PC-9 (cell line): ENCODE data around the gene MORF4L1. TPM values are rescaled to one million over a fixed set of nuclear protein-coding genes. Genes with fewer than 3 reads are reported as not detected.

ENCODE experiments used
- BruUV-seq: library from RNA; stranded (reverse); fragments of 400-500 nt; replicated peaks from 2 replicates; lab custom pipeline; 2021; lab: Mats Ljungman, UMichigan
- CTCF ChIA-PET: fragments of 300-600 bp; sonication (Branson Sonifier 250); formaldehyde crosslinking; loops from one replicate; lab custom pipeline; 2022; ENCODE audit warnings: antibody characterized with exemption; lab: Charles Lee
- POLR2A ChIA-PET: fragments of 300-600 bp; sonication (Branson Sonifier 250); formaldehyde crosslinking; loops from one replicate; lab custom pipeline; 2022; ENCODE audit warnings: antibody characterized with exemption; ENCODE audit not compliant: unreplicated experiment; lab: Charles Lee
- DNase-seq, 2 experiments: peaks; one replicate each; pipeline versions ENCODE4 v3.0.0 to v3.0.0-alpha.2; 2015 to 2022; ENCODE audit warnings: mixed read lengths in 1 of 2
- H2AFZ ChIP-seq: fragments of 200-600 bp; sonication (generic); 2 replicates; pipeline ENCODE4 v1.8.1; 2017; ENCODE audit warnings: antibody characterized with exemption
- H3F3A ChIP-seq: fragments of 200-600 bp; sonication (generic); 2 replicates; pipeline ENCODE4 v1.8.1; 2017; ENCODE audit warnings: antibody characterized with exemption, mild to moderate bottlenecking, low read depth; ENCODE audit not compliant: insufficient read depth
- H3K27ac ChIP-seq: fragments of 200-600 bp; sonication (generic); 2 replicates; pipeline ENCODE4 v1.6.1; 2016; ENCODE audit warnings: mixed run types
- H3K27me3 ChIP-seq: fragments of 200-600 bp; sonication (generic); 2 replicates; pipeline ENCODE4 v1.6.1; 2016; ENCODE audit warnings: low read depth, mixed run types; ENCODE audit not compliant: insufficient read depth
- H3K36me3 ChIP-seq: fragments of 200-600 bp; sonication (generic); 2 replicates; pipeline ENCODE4 v1.6.1; 2016; ENCODE audit warnings: low read depth, mixed run types
- H3K4me1 ChIP-seq: fragments of 200-600 bp; sonication (generic); replicated peaks from 2 replicates; pipeline ENCODE4 v1.6.1; 2016; ENCODE audit warnings: mixed run types; ENCODE audit not compliant: insufficient read depth
- H3K4me2 ChIP-seq: fragments of 200-600 bp; sonication (generic); 2 replicates; pipeline ENCODE4 v1.6.1; 2017; ENCODE audit warnings: mixed run types
- H3K4me3 ChIP-seq: fragments of 200-600 bp; sonication (generic); 2 replicates; pipeline ENCODE4 v1.6.1; 2016; ENCODE audit warnings: mixed run types
- H3K79me2 ChIP-seq: fragments of 200-600 bp; sonication (generic); 2 replicates; pipeline ENCODE4 v1.6.1; 2017; ENCODE audit warnings: low read depth, mixed run types
- H3K9me2 ChIP-seq: fragments of 200-600 bp; sonication (generic); 2 replicates; pipeline ENCODE4 v1.8.1; 2017; ENCODE audit warnings: mild to moderate bottlenecking; ENCODE audit not compliant: insufficient read depth
- H3K9me3 ChIP-seq: fragments of 200-600 bp; sonication (generic); 2 replicates; pipeline ENCODE4 v1.8.1; 2016; ENCODE audit warnings: low read depth; ENCODE audit not compliant: insufficient read depth
- H4K20me1 ChIP-seq: fragments of 200-600 bp; sonication (generic); 2 replicates; pipeline ENCODE4 v1.8.1; 2017; ENCODE audit not compliant: insufficient read depth
- EZH2 ChIP-seq: fragments of 200-600 bp; sonication (generic); IDR thresholded peaks from 2 replicates; pipeline ENCODE4 v1.8.0; 2017; ENCODE audit warnings: antibody characterized with exemption, low read depth
- intact Hi-C: fragments of 100-400 bp; cut with micrococcal nuclease; formaldehyde crosslinking; loops from one replicate; pipeline ENCODE4 v1.10.0; 2022; ENCODE audit not compliant: unreplicated experiment
- total RNA-seq: library from RNA; stranded (reverse); gene quantifications from 2 replicates; pipeline ENCODE4 v1.2.3, GENCODE V29; 2021
- TF ChIP-seq, protein P1 (sequence below): fragments of 200-600 bp; sonication (generic); conservative IDR thresholded peaks from 2 replicates; pipeline ENCODE4 v1.6.1; 2017; ENCODE audit warnings: mixed run types, antibody characterized with exemption, mild to moderate bottlenecking, moderate library complexity

Gene MORF4L1
- total RNA-seq, 1 experiment from 2014 or later = 282 TPM

DNA sequence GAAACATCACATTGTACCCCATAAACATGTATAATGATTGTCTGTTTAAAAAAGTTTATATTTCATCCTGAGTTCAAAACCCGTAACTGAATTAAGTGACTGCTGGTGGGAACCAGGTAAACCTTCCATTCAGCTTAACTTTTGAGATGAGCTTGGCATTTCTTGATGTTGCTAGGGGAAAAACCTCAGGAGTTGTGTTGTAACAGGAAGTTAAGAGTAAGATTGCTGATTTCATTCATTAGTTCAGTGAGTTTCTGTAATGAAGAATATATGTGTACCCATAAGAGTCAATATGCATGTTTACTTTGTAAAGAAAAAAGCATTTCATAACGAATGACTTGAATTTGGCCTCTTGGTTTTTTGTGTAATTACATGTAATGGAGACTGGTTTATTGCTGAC lies 39.6 kb downstream of the MORF4L1 start:
- Histone ChIP-seq H3K27me3 (no peaks in the 10 kb centered on the region), H3K36me3 (peaks cover 17% of the 10 kb centered on the region), H3K27ac (no peak overlapping the region), H2AFZ (no peak overlapping the region), H3K9me3 (no peaks in the 10 kb centered on the region), H3K4me1 (no peaks in the 10 kb centered on the region; the same call in 1 of the 2 replicates), H4K20me1 (no peaks in the 10 kb centered on the region), H3K79me2 (peaks cover 5% of the 10 kb centered on the region), H3K4me2 (no peak overlapping the region), H3K4me3 (no peak overlapping the region), H3K9me2 (no peaks in the 10 kb centered on the region), H3F3A (peaks cover 22% of the 10 kb centered on the region; the same call in 1 of the 2 replicates)
- ChIA-PET CTCF (interaction anchor here (0.6 kb wide), 1 partner anchor 199 kb away, joined by 3 read pairs; no protein-coding TSS in a partner anchor), POLR2A (no interaction called here)
- no peak for TF ChIP-seq EZH2
- TF ChIP-seq, protein P1, sequence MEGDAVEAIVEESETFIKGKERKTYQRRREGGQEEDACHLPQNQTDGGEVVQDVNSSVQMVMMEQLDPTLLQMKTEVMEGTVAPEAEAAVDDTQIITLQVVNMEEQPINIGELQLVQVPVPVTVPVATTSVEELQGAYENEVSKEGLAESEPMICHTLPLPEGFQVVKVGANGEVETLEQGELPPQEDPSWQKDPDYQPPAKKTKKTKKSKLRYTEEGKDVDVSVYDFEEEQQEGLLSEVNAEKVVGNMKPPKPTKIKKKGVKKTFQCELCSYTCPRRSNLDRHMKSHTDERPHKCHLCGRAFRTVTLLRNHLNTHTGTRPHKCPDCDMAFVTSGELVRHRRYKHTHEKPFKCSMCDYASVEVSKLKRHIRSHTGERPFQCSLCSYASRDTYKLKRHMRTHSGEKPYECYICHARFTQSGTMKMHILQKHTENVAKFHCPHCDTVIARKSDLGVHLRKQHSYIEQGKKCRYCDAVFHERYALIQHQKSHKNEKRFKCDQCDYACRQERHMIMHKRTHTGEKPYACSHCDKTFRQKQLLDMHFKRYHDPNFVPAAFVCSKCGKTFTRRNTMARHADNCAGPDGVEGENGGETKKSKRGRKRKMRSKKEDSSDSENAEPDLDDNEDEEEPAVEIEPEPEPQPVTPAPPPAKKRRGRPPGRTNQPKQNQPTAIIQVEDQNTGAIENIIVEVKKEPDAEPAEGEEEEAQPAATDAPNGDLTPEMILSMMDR = no peak
- BruUV-seq = no TSS peak
- no peak for DNase-seq
- intact Hi-C loops = loop anchor here (5.0 kb wide), 1 partner anchor 65 kb away; no protein-coding TSS in a partner anchor

DNA sequence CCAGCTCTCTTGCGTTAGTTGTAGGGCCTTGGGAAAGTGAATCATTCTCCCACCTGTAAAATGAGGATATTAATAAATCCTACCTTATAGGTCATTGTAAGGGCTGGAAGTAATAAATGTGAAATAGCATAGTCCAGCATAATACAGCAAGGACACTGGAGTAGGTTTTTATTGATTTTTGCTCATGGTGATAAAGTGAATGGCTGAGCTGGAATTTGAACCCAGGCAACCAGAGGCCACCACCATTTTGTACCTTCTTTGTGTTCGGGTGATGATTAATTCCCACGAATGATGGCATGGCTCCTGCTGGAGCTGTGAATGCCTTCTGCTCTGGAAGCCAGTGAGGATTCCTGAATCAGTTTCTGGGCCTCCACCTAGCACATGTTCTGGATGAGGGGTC lies 40.3 kb downstream of the MORF4L1 start:
- H3K9me3 ChIP-seq = no peaks in the 10 kb centered on the region
- peaks cover 15% of the 10 kb centered on the region for H3K36me3 ChIP-seq
- no peak overlapping the region for H3K4me3 ChIP-seq
- no peak for DNase-seq
- no peak overlapping the region for H3K4me2 ChIP-seq
- no TSS peak for BruUV-seq
- H2AFZ ChIP-seq = no peak overlapping the region
- no peaks in the 10 kb centered on the region for H3K27me3 ChIP-seq
- 0 out of 2 replicates have a peak, but pooled peaks cover 3% of the 10 kb centered on the region for H3K79me2 ChIP-seq
- no peaks in the 10 kb centered on the region for H4K20me1 ChIP-seq
- TF ChIP-seq EZH2 = no peak
- TF ChIP-seq, protein P1 = no peak
- H3K9me2 ChIP-seq = no peaks in the 10 kb centered on the region
- H3F3A ChIP-seq = peaks cover 20% of the 10 kb centered on the region; the same call in 1 of the 2 replicates
- POLR2A ChIA-PET = no interaction called here
- no peaks in the 10 kb centered on the region; the same call in 1 of the 2 replicates for H3K4me1 ChIP-seq
- CTCF ChIA-PET = interaction anchor here (0.6 kb wide), 1 partner anchor 198 kb away, joined by 3 read pairs; no protein-coding TSS in a partner anchor
- intact Hi-C loops = loop anchor here (5.0 kb wide), 1 partner anchor 64 kb away; no protein-coding TSS in a partner anchor
- H3K27ac ChIP-seq = no peak overlapping the region

DNA sequence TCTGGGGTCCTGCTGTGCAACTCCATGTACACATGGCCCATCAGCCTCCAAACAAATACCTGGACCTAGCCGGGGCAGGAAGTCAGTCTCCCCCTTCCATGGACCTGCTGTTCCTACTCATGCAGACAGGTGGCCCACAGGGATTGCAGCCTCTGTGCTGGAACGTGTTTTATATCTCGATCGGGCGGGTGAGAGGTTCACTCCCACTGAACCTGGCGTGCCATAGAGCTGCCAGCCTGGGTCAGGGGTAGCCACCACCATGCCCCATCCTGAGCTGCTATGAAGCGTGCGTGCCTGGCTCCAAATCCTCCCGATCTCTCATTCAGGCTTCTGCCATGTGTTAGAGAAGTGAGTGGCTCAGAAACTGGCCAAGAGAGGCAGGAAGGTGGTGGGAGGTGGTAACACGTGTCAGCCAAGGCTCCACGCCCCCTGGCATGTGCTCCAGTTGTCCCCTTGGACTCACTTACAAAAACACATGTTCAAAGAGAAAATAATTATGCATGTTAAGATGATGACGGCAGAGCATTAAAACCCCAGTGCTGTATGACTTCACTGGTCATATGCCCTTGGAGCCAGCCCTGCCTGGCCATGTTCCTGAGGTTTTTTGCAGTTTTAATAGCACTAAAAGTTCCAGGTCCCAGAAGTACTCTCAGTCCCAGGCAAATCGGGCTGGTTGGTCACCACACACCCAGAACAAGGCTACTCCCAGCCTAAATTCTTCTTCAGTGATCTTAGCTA lies 41.5 kb downstream of the MORF4L1 start:
- H3K79me2 ChIP-seq = 0 out of 2 replicates have a peak, but pooled peaks cover 3% of the 10 kb centered on the region
- H3K4me1 ChIP-seq = no peaks in the 10 kb centered on the region; the same call in 1 of the 2 replicates
- H3F3A ChIP-seq = peaks cover 16% of the 10 kb centered on the region; the same call in 1 of the 2 replicates
- TF ChIP-seq, protein P1 = peak; percentile 52; the same call in 1 of the 2 replicates
- no peak for TF ChIP-seq EZH2
- no peaks in the 10 kb centered on the region for H3K27me3 ChIP-seq
- DNase-seq = no peak
- H3K36me3 ChIP-seq = peaks cover 13% of the 10 kb centered on the region
- BruUV-seq = no TSS peak
- ChIA-PET CTCF (interaction anchor here (0.7 kb wide), 1 partner anchor 1002 kb away, joined by 3 read pairs; no protein-coding TSS in a partner anchor), POLR2A (interaction anchor here (0.9 kb wide), 1 partner anchor 28 kb away, joined by 8 read pairs; no protein-coding TSS in a partner anchor)
- H3K9me3 ChIP-seq = no peaks in the 10 kb centered on the region
- no peak overlapping the region for H3K27ac ChIP-seq
- H3K4me2 ChIP-seq = no peak overlapping the region
- intact Hi-C loops = loop anchor here (5.0 kb wide), 1 partner anchor 63 kb away; no protein-coding TSS in a partner anchor
- no peak overlapping the region for H3K4me3 ChIP-seq
- no peak overlapping the region for H2AFZ ChIP-seq
- no peaks in the 10 kb centered on the region for H3K9me2 ChIP-seq
- no peaks in the 10 kb centered on the region for H4K20me1 ChIP-seq
